Measurements from ENCODE around the gene MAP1B.

Gene MAP1B

GRCh38 chr5:72237879-72238278 is 130.6 kb downstream of the MAP1B start:
- POLR2A ChIA-PET: no interaction called here
- CTCF ChIA-PET: interaction anchor here (1.7 kb wide), 1 partner anchor 8 kb away, joined by 3 read pairs; no protein-coding TSS in a partner anchor
- TF ChIP-seq FOXA1 (IDR thresholded peaks at IDR 0.05) (no peak), SUZ12 (IDR thresholded peaks at IDR 0.05) (no peak), BHLHE40 (IDR thresholded peaks at IDR 0.05; ENCODE audit: borderline replicate concordance) (no peak), L3MBTL2 (conservative IDR thresholded peaks at IDR 0.05) (no peak), FOXK2 (IDR thresholded peaks at IDR 0.05) (no peak), FOXM1 (IDR thresholded peaks at IDR 0.05; ENCODE audit: borderline replicate concordance) (no peak), LEF1 (IDR thresholded peaks at IDR 0.05; ENCODE audit: borderline replicate concordance) (no peak), ELF4 (IDR thresholded peaks at IDR 0.05) (no peak), ARNT (IDR thresholded peaks at IDR 0.05) (no peak), PKNOX1 (IDR thresholded peaks at IDR 0.05) (no peak), HDGF (IDR thresholded peaks at IDR 0.05; ENCODE audit: borderline replicate concordance) (no peak), NFRKB (IDR thresholded peaks at IDR 0.05) (no peak), CTBP1 (IDR thresholded peaks at IDR 0.05; ENCODE audit: borderline replicate concordance) (no peak), SP1 (IDR thresholded peaks at IDR 0.05) (no peak), ZNF384 (IDR thresholded peaks at IDR 0.05) (no peak), TARDBP (IDR thresholded peaks at IDR 0.05) (no peak)
- no peak for DNase-seq (ENCODE audit: extremely low spot score)

- ChIA-PET POLR2A (no interaction called here), CTCF (interaction anchor here (1.7 kb wide), 1 partner anchor 9 kb away, joined by 3 read pairs; no protein-coding TSS in a partner anchor)
- DNase-seq (ENCODE audit: extremely low spot score): no peak
- TF ChIP-seq LEF1 (IDR thresholded peaks at IDR 0.05; ENCODE audit: borderline replicate concordance): no peak
- no peak for TF ChIP-seq ZNF384 (IDR thresholded peaks at IDR 0.05)
- TF ChIP-seq CTBP1 (IDR thresholded peaks at IDR 0.05; ENCODE audit: borderline replicate concordance): no peak
- TF ChIP-seq BHLHE40 (IDR thresholded peaks at IDR 0.05; ENCODE audit: borderline replicate concordance): no peak
- no peak for TF ChIP-seq NFRKB (IDR thresholded peaks at IDR 0.05)
- TF ChIP-seq SP1 (IDR thresholded peaks at IDR 0.05): no peak
- TF ChIP-seq FOXA1 (IDR thresholded peaks at IDR 0.05): no peak
- TF ChIP-seq ARNT (IDR thresholded peaks at IDR 0.05): no peak
- no peak for TF ChIP-seq L3MBTL2 (conservative IDR thresholded peaks at IDR 0.05)
- TF ChIP-seq FOXM1 (IDR thresholded peaks at IDR 0.05; ENCODE audit: borderline replicate concordance): no peak
- no peak for TF ChIP-seq TARDBP (IDR thresholded peaks at IDR 0.05)
- no peak for TF ChIP-seq HDGF (IDR thresholded peaks at IDR 0.05; ENCODE audit: borderline replicate concordance)
- no peak for TF ChIP-seq FOXK2 (IDR thresholded peaks at IDR 0.05)
- no peak for TF ChIP-seq SUZ12 (IDR thresholded peaks at IDR 0.05)
- TF ChIP-seq PKNOX1 (IDR thresholded peaks at IDR 0.05): no peak
- TF ChIP-seq ELF4 (IDR thresholded peaks at IDR 0.05): no peak
Measured at GRCh38 chr5:72238712-72239445, 131.6 kb downstream of the MAP1B start.

- ChIA-PET CTCF (interaction anchor here (1.1 kb wide), 1 partner anchor 39 kb away, joined by 4 read pairs; no protein-coding TSS in a partner anchor), POLR2A (no interaction called here)
- TF ChIP-seq FOXK2 (IDR thresholded peaks at IDR 0.05) (no peak), ARNT (IDR thresholded peaks at IDR 0.05) (no peak), CTBP1 (IDR thresholded peaks at IDR 0.05; ENCODE audit: borderline replicate concordance) (no peak), L3MBTL2 (conservative IDR thresholded peaks at IDR 0.05) (no peak), BHLHE40 (IDR thresholded peaks at IDR 0.05; ENCODE audit: borderline replicate concordance) (no peak), TARDBP (IDR thresholded peaks at IDR 0.05) (no peak), NFRKB (IDR thresholded peaks at IDR 0.05) (no peak), LEF1 (IDR thresholded peaks at IDR 0.05; ENCODE audit: borderline replicate concordance) (no peak), ELF4 (IDR thresholded peaks at IDR 0.05) (no peak), SUZ12 (IDR thresholded peaks at IDR 0.05) (no peak), PKNOX1 (IDR thresholded peaks at IDR 0.05) (no peak), ZNF384 (IDR thresholded peaks at IDR 0.05) (no peak)
- DNase-seq (ENCODE audit: extremely low spot score): no peak
Measured at GRCh38 chr5:72241346-72242003, 134.2 kb downstream of the MAP1B start.

GRCh38 chr5:72242796-72243475 is 135.7 kb downstream of the MAP1B start:
- DNase-seq (ENCODE audit: extremely low spot score): peak; percentile 14
- TF ChIP-seq PKNOX1 (IDR thresholded peaks at IDR 0.05): no peak
- no peak for TF ChIP-seq CTBP1 (IDR thresholded peaks at IDR 0.05; ENCODE audit: borderline replicate concordance)
- TF ChIP-seq SP1 (IDR thresholded peaks at IDR 0.05): no peak
- TF ChIP-seq ELF4 (IDR thresholded peaks at IDR 0.05): no peak
- TF ChIP-seq ZNF384 (IDR thresholded peaks at IDR 0.05): no peak
- no peak for TF ChIP-seq NFRKB (IDR thresholded peaks at IDR 0.05)
- no peak for TF ChIP-seq FOXM1 (IDR thresholded peaks at IDR 0.05; ENCODE audit: borderline replicate concordance)
- TF ChIP-seq BHLHE40 (IDR thresholded peaks at IDR 0.05; ENCODE audit: borderline replicate concordance): no peak
- no peak for TF ChIP-seq TARDBP (IDR thresholded peaks at IDR 0.05)
- ChIA-PET CTCF (no interaction called here), POLR2A (no interaction called here)
